Activated CD8-positive, alpha-beta T cell treated with anti-CD3 and anti-CD28 coated beads for 36 hours (primary cell): ENCODE results near the gene OSBPL1A. TPM values are rescaled to one million over a fixed set of nuclear protein-coding genes. Genes with fewer than 3 reads are reported as not detected.

Experiments used
- ATAC-seq: fragments of 200-7000 bp; cut with Tn5 transposase; one replicate; pipeline ENCODE4 v1.10.0; 2021; ENCODE audit warnings: mild to moderate bottlenecking, moderate library complexity
- CTCF ChIA-PET: fragments of 350-600 bp; sonication (Branson Sonifier 250); formaldehyde crosslinking; loops from one replicate; lab custom pipeline; 2021; ENCODE audit warnings: antibody characterized with exemption; lab: Charles Lee
- POLR2A ChIA-PET: fragments of 350-600 bp; sonication (Branson Sonifier 250); formaldehyde crosslinking; loops from one replicate; lab custom pipeline; 2021; ENCODE audit warnings: antibody characterized with exemption; lab: Charles Lee
- DNase-seq: peaks from one replicate; pipeline ENCODE4 v3.0.0-alpha.2; 2020
- H3K27ac Mint-ChIP-seq: one replicate; pipeline ENCODE4 v1.8.0; 2021; ENCODE audit warnings: mild to moderate bottlenecking, mixed read lengths
- H3K27me3 Mint-ChIP-seq: one replicate; pipeline ENCODE4 v1.8.0; 2021; ENCODE audit warnings: mixed read lengths
- H3K36me3 Mint-ChIP-seq: one replicate; pipeline ENCODE4 v1.8.0; 2021; ENCODE audit warnings: low read depth, mixed read lengths
- H3K4me1 Mint-ChIP-seq: one replicate; pipeline ENCODE4 v1.8.0; 2021; ENCODE audit warnings: low read depth, mixed read lengths
- H3K4me3 Mint-ChIP-seq: one replicate; pipeline ENCODE4 v1.8.0; 2021; ENCODE audit warnings: mild to moderate bottlenecking, moderate library complexity, mixed read lengths
- H3K9me3 Mint-ChIP-seq: one replicate; pipeline ENCODE4 v1.8.0; 2021; ENCODE audit warnings: mixed read lengths
- CTCF ChIP-seq: fragments of 200-600 bp; IDR thresholded peaks from one replicate; pipeline ENCODE4 v1.8.0; 2022; ENCODE audit warnings: antibody characterized with exemption, mild to moderate bottlenecking
- intact Hi-C: fragments of 100-400 bp; cut with micrococcal nuclease; formaldehyde crosslinking; loops from one replicate; pipeline ENCODE4 v1.10.0; 2022
- total RNA-seq, 2 experiments: library from RNA; stranded (reverse); gene quantifications; one replicate each; pipeline ENCODE4 v1.2.3, GENCODE V29; 2021

OSBPL1A gene
- total RNA-seq, 2 experiments from 2014 or later = 2.7 to 3.1 TPM

DNA sequence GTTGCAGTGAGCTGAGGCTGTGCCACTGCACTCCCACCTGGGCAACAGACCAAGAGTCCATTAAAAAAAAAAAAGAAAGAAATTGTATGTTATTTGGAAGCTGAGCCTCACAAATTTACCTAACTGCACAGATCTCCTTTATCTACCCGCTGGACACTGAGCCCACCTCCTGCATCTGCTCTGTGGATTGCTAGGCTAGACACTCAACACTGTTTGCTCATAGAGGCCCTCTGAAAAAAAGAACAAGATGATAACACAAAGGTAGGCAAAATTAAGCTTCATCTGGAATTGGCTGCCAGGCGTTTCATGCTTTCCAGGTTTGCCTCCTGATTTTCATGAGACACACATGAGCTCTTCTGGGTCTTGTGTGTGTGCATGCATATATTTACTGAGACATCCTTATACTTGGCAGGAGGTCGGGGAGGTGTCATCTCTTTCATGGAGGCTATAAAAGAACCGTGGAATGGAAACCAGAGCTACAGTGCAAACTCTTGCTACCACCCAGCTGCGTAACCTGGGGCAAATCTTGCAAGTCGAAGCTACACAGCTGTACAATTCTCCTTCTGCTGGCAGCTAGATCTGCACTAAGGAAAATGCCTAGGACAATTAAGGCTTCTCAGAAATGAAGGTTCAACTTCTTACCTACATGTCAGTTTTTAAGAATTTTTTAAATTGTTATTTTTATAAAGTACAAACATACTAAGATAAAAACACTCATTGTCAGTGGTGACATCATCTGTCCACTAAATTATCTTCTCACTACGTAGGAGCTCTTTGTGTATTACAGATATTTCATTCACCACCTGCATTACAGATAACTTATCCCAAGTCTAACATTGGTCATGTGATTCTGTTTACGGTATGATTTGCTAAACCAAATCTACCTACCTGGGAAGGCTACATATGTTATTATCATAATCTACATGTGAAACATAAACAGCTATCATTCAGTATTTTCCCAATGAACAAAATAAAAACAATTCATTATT, 195.6 kb downstream of the OSBPL1A start:
- Mint-ChIP-seq H3K9me3 (no peaks in the 10 kb centered on the region), H3K4me1 (no peaks in the 10 kb centered on the region), H3K27ac (no peak overlapping the region), H3K4me3 (no peak overlapping the region), H3K27me3 (peaks cover 2% of the 10 kb centered on the region), H3K36me3 (no peaks in the 10 kb centered on the region)
- no peak for TF ChIP-seq CTCF
- ChIA-PET CTCF (interaction anchor here (1.7 to 2.7 kb wide), 2 partner anchors 14 to 25 kb away, joined by 4 to 10 read pairs; no protein-coding TSS in a partner anchor), POLR2A (no interaction called here)
- no peak for ATAC-seq
- intact Hi-C loops = no loop called here
- DNase-seq = no peak

- Mint-ChIP-seq H3K9me3 (no peaks in the 10 kb centered on the region), H3K27me3 (no peaks in the 10 kb centered on the region), H3K27ac (no peak overlapping the region), H3K4me3 (no peak overlapping the region), H3K4me1 (no peaks in the 10 kb centered on the region), H3K36me3 (no peaks in the 10 kb centered on the region)
- ATAC-seq (no peak), DNase-seq (no peak)
- CTCF ChIA-PET = no interaction called here
- POLR2A ChIA-PET = no interaction called here
- no peak for TF ChIP-seq CTCF
- intact Hi-C loops = no loop called here
Observed at GRCh38 chr18:24200494-24201290, 196.9 kb downstream of the OSBPL1A start.

DNA sequence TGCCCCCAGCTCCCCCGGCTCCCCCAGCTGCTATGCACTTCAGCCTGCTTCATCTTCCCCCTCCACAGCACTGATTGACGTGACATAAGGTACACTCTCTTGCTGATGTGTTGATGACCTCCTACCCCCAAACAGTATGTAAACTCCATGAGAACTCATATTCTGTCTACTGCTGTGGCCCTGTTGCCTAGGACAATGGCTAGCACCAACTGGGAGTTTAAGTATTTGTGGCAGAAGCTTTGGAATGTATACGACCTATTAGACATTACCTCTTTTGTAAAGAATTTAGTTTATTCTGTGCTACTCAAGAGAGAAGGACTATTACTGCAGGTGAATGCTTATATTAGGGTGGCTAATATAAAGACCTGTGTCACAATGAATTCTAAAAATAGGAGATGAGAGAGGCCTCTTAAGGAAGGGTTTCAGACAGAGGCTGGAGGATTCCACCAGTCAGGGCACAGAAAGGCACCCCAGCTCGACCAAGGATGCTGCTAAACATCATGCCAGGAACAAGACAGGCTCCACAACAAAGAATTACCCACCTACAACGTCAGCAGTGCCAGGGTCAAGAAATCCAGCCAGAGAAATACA, 198.2 kb downstream of the OSBPL1A start:
- TF ChIP-seq CTCF = no peak
- POLR2A ChIA-PET = interaction anchor here (0.6 kb wide), 1 partner anchor 83 kb away, joined by 4 read pairs; no protein-coding TSS in a partner anchor
- no peak overlapping the region for H3K4me3 Mint-ChIP-seq
- DNase-seq (no peak), ATAC-seq (no peak)
- no peaks in the 10 kb centered on the region for H3K4me1 Mint-ChIP-seq
- H3K27ac Mint-ChIP-seq = no peak overlapping the region
- H3K36me3 Mint-ChIP-seq = no peaks in the 10 kb centered on the region
- no peaks in the 10 kb centered on the region for H3K9me3 Mint-ChIP-seq
- intact Hi-C loops = no loop called here
- CTCF ChIA-PET = interaction anchor here (0.9 kb wide), 1 partner anchor 23 kb away, joined by 3 read pairs; no protein-coding TSS in a partner anchor
- no peaks in the 10 kb centered on the region for H3K27me3 Mint-ChIP-seq

DNA sequence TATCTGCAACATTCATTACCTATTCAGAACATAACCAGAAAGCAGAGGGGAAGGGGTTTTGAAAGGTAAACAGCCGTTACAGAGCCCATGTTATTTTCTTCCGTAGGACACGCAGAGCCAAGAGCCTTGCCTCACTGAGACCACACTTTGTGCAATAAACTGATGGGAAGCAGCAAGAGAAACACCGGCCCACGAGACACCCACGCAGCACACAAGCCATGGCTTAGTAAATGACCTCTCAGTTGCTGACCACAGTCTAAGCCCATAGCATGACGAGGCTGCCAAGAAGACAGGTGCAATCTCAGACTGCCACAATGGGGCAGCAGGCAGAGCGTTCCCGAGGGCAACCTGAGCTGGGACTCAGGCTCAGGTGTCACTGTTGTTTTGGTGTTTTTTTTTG, 199.2 kb downstream of the OSBPL1A start:
- Mint-ChIP-seq H3K9me3 (no peaks in the 10 kb centered on the region), H3K4me1 (no peaks in the 10 kb centered on the region), H3K27me3 (no peaks in the 10 kb centered on the region), H3K4me3 (no peak overlapping the region), H3K27ac (no peak overlapping the region), H3K36me3 (no peaks in the 10 kb centered on the region)
- no peak for ATAC-seq
- DNase-seq = no peak
- ChIA-PET CTCF (no interaction called here), POLR2A (no interaction called here)
- no peak for TF ChIP-seq CTCF
- intact Hi-C loops = no loop called here
